Neutrophil (primary cell): ENCODE data around the gene GAK.

Source experiments
- H3K27ac ChIP-seq: fragments of 200-600 bp; sonication (generic); 2 replicates; pipeline ENCODE4 v1.5.1; 2016; ENCODE audit warnings: mild to moderate bottlenecking, moderate library complexity
- H3K27me3 ChIP-seq: fragments of 200-600 bp; sonication (generic); 2 replicates; pipeline ENCODE4 v1.6.0; 2016; ENCODE audit warnings: mild to moderate bottlenecking
- H3K36me3 ChIP-seq: fragments of 200-600 bp; sonication (generic); 2 replicates; pipeline ENCODE4 v1.5.1; 2017
- H3K4me1 ChIP-seq, 2 experiments: fragments of 200-600 bp in 1 of 2; sonication (generic) in 1 of 2; 1 replicate in 1 of 2; 2 replicates in 1 of 2; pipeline versions ENCODE4 v1.5.1 to v1.6.1; 2013 to 2016; ENCODE audit warnings: low read depth in 1 of 2, low read length in 1 of 2, mild to moderate bottlenecking in 1 of 2, moderate library complexity in 1 of 2; ENCODE audit not compliant: control insufficient read depth in 1 of 2, insufficient read depth in 1 of 2
- H3K4me3 ChIP-seq, 2 experiments: fragments of 200-600 bp in 1 of 2; sonication (generic) in 1 of 2; 1 replicate in 1 of 2; 2 replicates in 1 of 2; pipeline ENCODE4 v1.5.1; 2013 to 2016; ENCODE audit warnings: low read depth in 1 of 2, low read length in 1 of 2, mild to moderate bottlenecking in 1 of 2, moderate library complexity in 1 of 2
- H3K9me3 ChIP-seq: fragments of 200-600 bp; sonication (generic); 2 replicates; pipeline ENCODE4 v1.5.1; 2016
- TF ChIP-seq, protein P1 (sequence below): fragments of 200-600 bp; sonication (generic); IDR thresholded peaks from 2 replicates; pipeline ENCODE4 v1.5.1; 2016; ENCODE audit warnings: antibody characterized with exemption

Gene GAK

DNA sequence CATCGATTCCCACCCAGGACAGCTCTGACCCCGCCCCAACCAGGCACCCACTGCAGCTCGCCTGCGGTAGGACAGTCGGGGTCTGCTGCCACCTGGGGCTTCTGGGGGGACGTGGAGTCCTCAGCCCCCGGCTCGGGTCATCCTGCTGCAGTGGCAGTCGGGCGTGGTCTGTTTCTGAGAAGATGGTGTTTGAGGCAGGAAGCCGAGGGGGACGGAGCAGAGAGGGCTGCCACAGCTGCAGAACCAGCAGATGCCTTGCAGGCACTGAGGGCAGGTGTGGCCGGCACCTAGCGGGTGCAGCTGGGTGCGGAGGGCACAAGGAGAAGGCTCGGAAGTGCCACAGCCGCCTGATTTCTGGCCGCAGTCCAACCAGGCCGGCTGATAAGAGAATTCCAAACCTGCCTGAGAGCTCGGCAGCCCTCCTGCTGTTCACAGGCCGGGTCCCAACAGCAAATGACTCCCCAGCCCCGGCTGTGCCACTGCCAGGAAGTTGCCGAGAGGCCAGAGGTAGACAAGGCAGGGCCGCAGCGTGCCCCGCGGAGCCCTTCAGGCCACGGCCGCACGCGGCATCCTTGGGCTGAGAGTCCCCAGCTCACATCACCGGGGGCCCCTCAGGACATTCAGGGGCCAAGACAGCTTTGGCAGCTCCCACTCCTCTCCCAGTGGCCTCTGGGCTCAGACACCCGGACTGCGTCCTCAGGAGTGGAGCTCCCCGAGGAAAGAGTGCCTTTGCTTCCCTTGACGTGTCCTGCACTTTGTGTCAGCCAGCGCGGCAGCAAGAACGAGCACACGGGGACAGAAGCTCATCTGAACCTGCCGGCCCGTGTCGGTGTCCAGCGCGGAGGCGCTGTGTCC, 96.7 kb downstream of the GAK start:
- H3K4me1 ChIP-seq = no peaks in the 10 kb centered on the region
- no peak overlapping the region for H3K27ac ChIP-seq
- H3K4me3 ChIP-seq = no peak overlapping the region
- TF ChIP-seq, protein P1, sequence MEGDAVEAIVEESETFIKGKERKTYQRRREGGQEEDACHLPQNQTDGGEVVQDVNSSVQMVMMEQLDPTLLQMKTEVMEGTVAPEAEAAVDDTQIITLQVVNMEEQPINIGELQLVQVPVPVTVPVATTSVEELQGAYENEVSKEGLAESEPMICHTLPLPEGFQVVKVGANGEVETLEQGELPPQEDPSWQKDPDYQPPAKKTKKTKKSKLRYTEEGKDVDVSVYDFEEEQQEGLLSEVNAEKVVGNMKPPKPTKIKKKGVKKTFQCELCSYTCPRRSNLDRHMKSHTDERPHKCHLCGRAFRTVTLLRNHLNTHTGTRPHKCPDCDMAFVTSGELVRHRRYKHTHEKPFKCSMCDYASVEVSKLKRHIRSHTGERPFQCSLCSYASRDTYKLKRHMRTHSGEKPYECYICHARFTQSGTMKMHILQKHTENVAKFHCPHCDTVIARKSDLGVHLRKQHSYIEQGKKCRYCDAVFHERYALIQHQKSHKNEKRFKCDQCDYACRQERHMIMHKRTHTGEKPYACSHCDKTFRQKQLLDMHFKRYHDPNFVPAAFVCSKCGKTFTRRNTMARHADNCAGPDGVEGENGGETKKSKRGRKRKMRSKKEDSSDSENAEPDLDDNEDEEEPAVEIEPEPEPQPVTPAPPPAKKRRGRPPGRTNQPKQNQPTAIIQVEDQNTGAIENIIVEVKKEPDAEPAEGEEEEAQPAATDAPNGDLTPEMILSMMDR = no peak
- H3K36me3 ChIP-seq = no peaks in the 10 kb centered on the region
- H3K27me3 ChIP-seq = peaks cover 12% of the 10 kb centered on the region
- H3K9me3 ChIP-seq = no peaks in the 10 kb centered on the region

DNA sequence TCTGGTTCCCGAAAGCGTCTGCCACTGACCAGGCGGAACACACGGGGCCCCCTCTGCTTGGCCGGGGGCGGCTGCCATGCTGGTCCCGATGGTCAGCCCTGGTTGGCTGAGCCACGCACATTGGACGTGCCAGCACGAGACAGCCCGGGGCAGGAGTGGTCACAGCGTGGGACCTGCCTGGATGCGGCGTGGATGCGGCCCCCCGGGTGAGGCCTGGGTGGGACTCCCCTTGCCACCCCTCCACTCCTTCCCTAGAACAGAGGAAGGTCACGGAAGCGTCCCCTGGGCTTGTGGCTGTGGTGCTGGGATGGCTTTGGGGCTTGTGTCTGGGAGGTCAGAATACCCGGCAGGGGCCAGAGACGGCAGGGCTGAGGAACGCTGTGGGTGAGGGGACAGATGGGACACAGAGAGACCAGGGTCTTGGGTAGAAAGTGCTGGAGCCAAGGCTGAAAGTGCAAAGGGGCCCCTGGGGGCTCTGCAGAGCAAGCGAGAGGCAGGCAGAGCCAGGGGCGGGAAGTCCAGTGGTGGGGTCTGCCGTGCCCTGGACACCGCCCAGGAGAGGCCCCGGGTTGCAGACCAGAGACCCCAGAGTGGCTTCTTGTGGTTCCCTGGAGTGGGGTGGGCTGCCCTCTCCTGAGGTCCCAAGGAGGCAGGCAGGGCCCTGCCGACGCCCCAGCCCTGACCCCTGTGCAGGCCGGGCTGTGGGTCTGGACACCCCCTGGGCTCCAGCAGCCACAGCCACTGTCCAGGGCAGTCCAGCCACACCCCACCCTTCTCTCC, 97.6 kb downstream of the GAK start:
- no peak overlapping the region for H3K4me3 ChIP-seq
- TF ChIP-seq, protein P1 = no peak
- no peaks in the 10 kb centered on the region for H3K9me3 ChIP-seq
- no peaks in the 10 kb centered on the region for H3K4me1 ChIP-seq
- no peak overlapping the region for H3K27ac ChIP-seq
- no peaks in the 10 kb centered on the region for H3K36me3 ChIP-seq
- peaks cover 20% of the 10 kb centered on the region for H3K27me3 ChIP-seq

DNA sequence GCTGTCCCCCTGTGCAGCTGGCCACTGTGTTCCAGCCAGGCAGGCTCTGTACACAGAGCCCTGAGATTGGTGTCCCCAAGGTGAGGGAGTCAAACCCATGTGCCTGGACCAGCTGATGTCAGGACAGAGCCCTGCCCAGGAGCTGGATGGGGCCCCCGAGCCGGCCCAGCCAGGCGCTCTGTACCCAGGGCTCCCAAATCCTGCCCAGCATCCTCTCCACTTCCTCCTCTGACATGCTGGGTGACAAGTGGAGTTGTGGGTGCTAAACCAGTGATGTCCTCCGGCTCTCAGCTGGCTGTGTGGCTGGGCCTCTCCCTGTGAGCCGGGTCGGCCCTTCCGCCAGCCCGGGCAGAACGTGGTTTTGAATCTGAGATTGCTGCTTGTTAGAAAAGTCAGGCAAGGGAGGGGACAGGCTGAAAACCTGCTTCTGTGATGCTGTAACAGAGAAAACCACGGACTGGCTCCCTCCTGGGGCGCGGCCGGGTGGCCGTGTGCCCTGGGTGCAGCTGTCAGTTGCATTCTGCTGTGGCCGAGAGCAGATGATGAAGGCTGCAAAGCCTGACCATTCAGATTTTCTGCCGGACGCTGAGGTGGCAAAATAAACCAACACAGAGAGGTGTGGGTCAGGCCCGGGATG, 98.3 kb downstream of the GAK start:
- Histone ChIP-seq H3K27ac (no peak overlapping the region), H3K4me1 (no peaks in the 10 kb centered on the region), H3K9me3 (no peaks in the 10 kb centered on the region), H3K36me3 (no peaks in the 10 kb centered on the region), H3K4me3 (no peak overlapping the region), H3K27me3 (peaks cover 27% of the 10 kb centered on the region)
- TF ChIP-seq, protein P1 = no peak

DNA sequence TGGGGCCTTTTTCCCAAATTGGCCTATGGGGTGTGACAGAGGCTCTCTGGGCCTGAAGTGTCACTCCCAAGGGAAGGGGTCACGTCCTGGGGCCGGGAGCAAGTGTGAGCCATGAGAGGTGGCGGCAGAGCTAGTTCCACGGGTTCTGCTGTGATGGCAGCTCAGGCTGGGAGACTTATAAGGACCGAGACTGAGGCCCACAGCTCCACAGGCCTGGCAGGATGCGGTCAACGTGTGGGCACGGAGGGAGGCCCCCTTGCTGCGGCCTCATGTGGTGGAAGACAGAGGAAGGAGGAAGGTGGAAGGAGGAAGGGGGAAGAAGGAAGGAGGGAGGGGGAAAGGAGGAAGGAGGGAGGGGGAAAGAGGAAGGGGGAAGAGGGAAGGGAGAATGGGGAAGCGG, 99.0 kb downstream of the GAK start:
- H3K27ac ChIP-seq = no peak overlapping the region
- no peaks in the 10 kb centered on the region for H3K36me3 ChIP-seq
- TF ChIP-seq, protein P1 = no peak
- no peaks in the 10 kb centered on the region for H3K4me1 ChIP-seq
- no peaks in the 10 kb centered on the region for H3K9me3 ChIP-seq
- peaks cover 34% of the 10 kb centered on the region for H3K27me3 ChIP-seq
- H3K4me3 ChIP-seq = no peak overlapping the region

DNA sequence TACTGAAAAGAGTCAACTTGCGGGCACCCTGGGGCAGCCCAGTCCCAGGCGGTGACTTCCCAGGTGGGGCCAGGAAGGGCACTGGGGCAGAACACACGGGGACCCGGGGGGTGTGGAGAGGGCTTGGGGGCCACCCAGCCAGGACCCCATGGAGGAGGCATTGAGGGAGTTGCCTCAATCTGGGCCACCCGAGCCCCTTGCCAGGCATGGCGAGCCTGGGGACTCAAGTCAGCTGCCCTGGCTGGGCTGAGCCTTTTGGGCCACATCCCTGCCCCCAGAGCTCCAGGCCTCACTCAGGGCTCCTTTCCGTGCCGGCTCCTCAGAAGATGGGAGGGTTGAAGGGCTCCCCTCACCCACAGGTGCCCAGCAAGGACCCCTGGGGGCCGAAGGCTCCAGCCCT, 99.6 kb downstream of the GAK start:
- peaks cover 40% of the 10 kb centered on the region for H3K27me3 ChIP-seq
- H3K4me3 ChIP-seq = no peak overlapping the region
- no peak overlapping the region for H3K27ac ChIP-seq
- no peaks in the 10 kb centered on the region for H3K9me3 ChIP-seq
- no peaks in the 10 kb centered on the region for H3K36me3 ChIP-seq
- no peaks in the 10 kb centered on the region for H3K4me1 ChIP-seq
- TF ChIP-seq, protein P1 = no peak
